Right lobe of liver (tissue), 6 donors: ENCODE measurements around the gene ATP6V1G1. TPM values are rescaled to one million over a fixed set of nuclear protein-coding genes. Genes with fewer than 3 reads are reported as not detected.

ENCODE experiments used
- ATAC-seq, 4 donors: fragments of 200-7000 bp; cut with Tn5 transposase; one replicate each; pipeline ENCODE4 v1.9.1; 2020; ENCODE audit warnings: mild to moderate bottlenecking in 4 of 4, moderate library complexity in 4 of 4
- DNase-seq, 3 donors: peaks; one replicate each; pipeline ENCODE4 v3.0.0-alpha.2; 2020
- H3K27ac ChIP-seq, 3 donors: fragments of 200-600 bp; one replicate each; pipeline ENCODE4 v1.8.0; 2022
- H3K27me3 ChIP-seq, 2 donors: fragments of 200-600 bp; one replicate each; pipeline ENCODE4 v1.8.0; 2022
- H3K36me3 ChIP-seq, 4 donors: fragments of 200-600 bp; sonication (generic) in 1 of 4; one replicate each; pipeline versions ENCODE4 v1.5.1 to v1.8.0; 2017 to 2022; ENCODE audit warnings: control low read depth in 1 of 4
- H3K4me1 ChIP-seq, 4 donors: fragments of 200-600 bp; sonication (generic) in 1 of 4; one replicate each; pipeline versions ENCODE4 v1.5.1 to v1.8.0; 2017 to 2022; ENCODE audit warnings: control low read depth in 1 of 4
- H3K4me3 ChIP-seq, 3 donors: fragments of 200-600 bp; one replicate each; pipeline ENCODE4 v1.8.0; 2022
- H3K9me3 ChIP-seq, 4 donors: fragments of 200-600 bp; sonication (generic) in 1 of 4; one replicate each; pipeline versions ENCODE4 v1.5.1 to v1.8.0; 2017 to 2022; ENCODE audit warnings: control low read depth in 1 of 4
- CTCF ChIP-seq, 4 donors: fragments of 200-600 bp in 3 of 4; fragments of 450-650 bp in 1 of 4; IDR thresholded peaks; one replicate each; pipeline versions ENCODE4 v1.5.1 to v1.8.0; 2016 to 2022; ENCODE audit warnings: antibody characterized with exemption in 4 of 4, mild to moderate bottlenecking in 2 of 4
- POLR2A ChIP-seq: fragments of 450-650 bp; IDR thresholded peaks from one replicate; pipeline ENCODE4 v1.6.1; 2017; ENCODE audit warnings: antibody characterized with exemption, mild to moderate bottlenecking
- WGBS: methylation state at CpG from one replicate; pipeline ENCODE4 v1.1.6; 2018; ENCODE audit warnings: low coverage, low lambda C conversion rate; ENCODE audit not compliant: insufficient coverage; ENCODE audit errors: missing lambda C conversion rate; 5-methylcytosine and 5-hydroxymethylcytosine counted together
- intact Hi-C, 2 donors: fragments of 100-400 bp; cut with DNase I; formaldehyde crosslinking; loops; one replicate each; pipeline versions ENCODE4 v1.11.2 to v1.14.1; 2022
- total RNA-seq, 6 experiments: library from RNA; depleted of rRNA in 2 of 6; stranded (reverse); fragments of >200 nt in 2 of 6; fragmentation: NEBNext Ultra II Directional in 3 of 6; extraction: Animal tissue kit (Norgen Biotek cat#: 25700) in 3 of 6; gene quantifications; one replicate each; pipeline versions ENCODE4 v1.1.0 to v1.2.4, GENCODE V29; 2016 to 2023
- donor health status: DM: no; HTN: yes; CAD: no.
- donor health status: DM: no; HTN: no; CAD: no.
- donor health status: DM: no; HTN: no; CAD: no.
- donor health status: DM: no; HTN: yes; CAD: no.
- donor health status: DM: no; HTN: yes; CAD: no.

Gene ATP6V1G1
- total RNA-seq, 6 experiments from 2014 or later, result 31.0 to 155 (median 49.1) TPM

GRCh38 chr9:114616684-114617520 lies 29.3 kb downstream of the ATP6V1G1 start:
- Histone ChIP-seq H3K27me3 (no peaks in the 10 kb centered on the region), H3K36me3 (no peaks in the 10 kb centered on the region), H3K9me3 (no peaks in the 10 kb centered on the region), H3K4me1 (peaks cover 0 to 11% (median 0%) of the 10 kb centered on the region in 4 donors), H3K27ac (no peak overlapping the region), H3K4me3 (no peak overlapping the region)
- no peak for TF ChIP-seq CTCF (IDR thresholded peaks at IDR 0.05)
- no peak for TF ChIP-seq POLR2A
- intact Hi-C loops, result no loop called here
- WGBS, result 27% methylated on average over 3 of the region's 4 CpGs
- ATAC-seq, result peak; percentile 45 to 70 (median 58)
- DNase-seq, result peak; percentile 64 to 77 (median 74)

GRCh38 chr9:114619191-114619761 lies 31.7 kb downstream of the ATP6V1G1 start:
- Histone ChIP-seq H3K9me3 (no peaks in the 10 kb centered on the region), H3K27ac (peak overlapping the region in 2 of 3 donors; percentile 9 to 28), H3K4me1 (peaks cover 0 to 5% (median 0%) of the 10 kb centered on the region in 4 donors), H3K27me3 (no peaks in the 10 kb centered on the region), H3K36me3 (no peaks in the 10 kb centered on the region), H3K4me3 (no peak overlapping the region)
- TF ChIP-seq POLR2A (no peak), CTCF (IDR thresholded peaks at IDR 0.05) (no peak)
- no peak for DNase-seq
- 71% methylated on average over 13 of the region's 13 CpGs for WGBS
- ATAC-seq, result peak in 1 of 4 donors; percentile 28
- intact Hi-C loops, result no loop called here

DNA sequence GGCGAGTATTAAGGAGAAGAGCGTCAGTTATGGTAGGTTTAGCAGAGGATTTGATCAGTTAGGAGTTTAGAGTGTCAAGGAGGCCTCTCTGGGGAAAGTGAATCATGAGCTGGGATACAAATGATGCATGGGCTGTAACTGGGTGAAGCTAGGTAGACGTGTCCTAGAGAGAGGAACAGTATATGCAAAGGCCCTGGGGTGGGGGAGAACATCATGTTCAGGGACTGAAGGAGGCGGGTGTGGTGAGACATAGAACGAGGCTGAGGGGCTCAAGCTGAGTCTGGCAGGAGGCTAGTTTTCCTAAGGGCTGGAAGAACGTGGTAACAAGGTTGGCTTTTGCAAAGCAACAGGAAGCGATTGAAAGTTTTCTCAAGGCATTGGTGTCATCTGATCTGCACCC lies 34.0 kb downstream of the ATP6V1G1 start:
- no peaks in the 10 kb centered on the region for H3K27me3 ChIP-seq
- 84% methylated on average over 6 of the region's 7 CpGs for whole genome bisulfite sequencing
- no peaks in the 10 kb centered on the region for H3K9me3 ChIP-seq
- TF ChIP-seq CTCF (IDR thresholded peaks at IDR 0.05) (no peak), POLR2A (no peak)
- H3K27ac ChIP-seq, result no peak overlapping the region
- intact Hi-C loops, result no loop called here
- no peak for ATAC-seq
- no peaks in the 10 kb centered on the region for H3K36me3 ChIP-seq
- no peak for DNase-seq
- H3K4me1 ChIP-seq, result peaks cover 0 to 5% (median 0%) of the 10 kb centered on the region in 4 donors
- no peak overlapping the region for H3K4me3 ChIP-seq

- intact Hi-C loops, result no loop called here
- Histone ChIP-seq H3K27me3 (no peaks in the 10 kb centered on the region), H3K4me1 (peaks cover 0 to 5% (median 0%) of the 10 kb centered on the region in 4 donors), H3K9me3 (no peaks in the 10 kb centered on the region), H3K4me3 (no peak overlapping the region), H3K27ac (no peak overlapping the region), H3K36me3 (peaks cover 0 to 2% (median 0%) of the 10 kb centered on the region in 4 donors)
- DNase-seq (no peak), ATAC-seq (peak; percentile 18 to 93 (median 70))
- TF ChIP-seq CTCF (IDR thresholded peaks at IDR 0.05) (no peak), POLR2A (no peak)
- WGBS, result 83% methylated on average over 1 of the region's 2 CpGs
Measured at GRCh38 chr9:114621975-114622609, 34.5 kb downstream of the ATP6V1G1 start.
